ENCODE measurements around the gene LBHD2. TPM values are rescaled to one million over a fixed set of nuclear protein-coding genes. Genes with fewer than 3 reads are reported as not detected.

LBHD2 gene
- total RNA-seq, 1 donor from 2014 or later = not detected

DNA sequence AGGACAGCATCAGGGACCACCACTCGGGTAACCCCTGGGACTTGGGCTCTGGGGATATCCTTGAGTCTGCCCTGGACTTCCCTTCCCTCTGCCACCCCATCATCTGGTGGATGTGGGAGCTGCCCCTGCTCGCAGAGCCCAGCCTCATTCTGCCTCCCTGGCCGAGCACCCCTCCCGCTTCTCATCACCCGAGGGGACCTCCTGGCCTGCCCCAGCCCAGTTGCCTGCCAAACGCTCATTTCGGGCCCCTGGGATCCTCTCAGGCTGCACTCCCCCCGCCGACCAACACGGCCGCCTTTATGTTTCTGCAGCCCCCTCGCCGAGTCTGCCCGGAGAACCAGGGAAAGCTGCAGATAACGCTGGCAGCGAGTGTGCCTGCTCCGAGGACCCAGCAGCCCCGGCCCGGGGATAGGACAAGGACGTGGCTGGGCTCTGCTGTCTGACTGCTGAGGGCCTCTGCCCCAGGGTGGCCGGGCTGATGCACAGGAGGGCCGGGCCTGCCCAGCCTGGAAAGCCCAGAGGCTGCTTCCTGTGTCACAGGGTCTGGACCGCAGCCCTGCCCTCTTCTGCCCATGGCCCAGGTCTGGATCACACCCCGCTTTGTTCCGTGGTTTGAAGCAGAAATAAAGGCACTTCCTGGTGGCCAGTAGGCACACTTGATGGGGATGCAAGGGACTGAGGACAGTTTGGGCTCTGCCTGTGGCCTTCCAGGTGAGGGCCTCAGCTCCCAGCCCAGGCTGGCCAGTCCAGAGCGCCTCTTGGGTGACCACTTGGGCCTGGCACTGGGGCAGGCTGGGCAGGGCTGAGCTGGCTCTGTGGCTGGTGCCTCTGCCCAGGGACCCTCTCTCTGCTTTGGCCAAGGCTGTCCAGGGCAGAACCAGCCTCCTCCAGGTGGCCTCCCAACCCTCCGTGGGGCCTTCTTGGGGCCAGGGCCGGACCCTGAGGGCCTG is 5.7 kb downstream of the LBHD2 start:
- no peak overlapping the region for H3K4me3 Mint-ChIP-seq (ENCODE audit: unreplicated experiment)
- no peak for FAIRE-seq

GRCh38 chr14:103090481-103091020 is 6.5 kb downstream of the LBHD2 start:
- Mint-ChIP-seq H3K36me3 (ENCODE audit: low read depth, unreplicated experiment) (no peaks in the 10 kb centered on the region), H3K27me3 (ENCODE audit: low read depth, unreplicated experiment) (peaks cover 33% of the 10 kb centered on the region), H3K4me3 (ENCODE audit: unreplicated experiment) (peak overlapping the region; percentile 45), H3K9me3 (ENCODE audit: unreplicated experiment) (no peaks in the 10 kb centered on the region), H3K27ac (ENCODE audit: unreplicated experiment) (no peak overlapping the region), H3K4me1 (ENCODE audit: low read depth, unreplicated experiment) (peaks cover 2% of the 10 kb centered on the region)
- H3K27me3 ChIP-seq (ENCODE audit: insufficient read depth, low read length) = peaks cover 16% of the 10 kb centered on the region
- DNase-seq (ENCODE audit: low read depth) = no peak
- no peaks in the 10 kb centered on the region for H3K79me2 ChIP-seq (ENCODE audit: insufficient read depth, low read length)
- no peaks in the 10 kb centered on the region for H4K20me1 ChIP-seq (ENCODE audit: insufficient read depth, low read length)
- no peaks in the 10 kb centered on the region for H3K36me3 ChIP-seq (ENCODE audit: insufficient read depth, low read length)
- no peak for FAIRE-seq
- no peak overlapping the region for H3K9ac ChIP-seq (ENCODE audit: low read length)
- H3K4me2 ChIP-seq (ENCODE audit: low read length) = peak overlapping the region; percentile 77
- H3K4me1 ChIP-seq (ENCODE audit: insufficient read depth, low read length) = peaks cover 6% of the 10 kb centered on the region
- no peaks in the 10 kb centered on the region for H3K9me3 ChIP-seq (ENCODE audit: insufficient read depth, low read depth, low read length)
- H2AFZ ChIP-seq (ENCODE audit: low read depth, low read length) = peak overlapping the region; percentile 69
- TF ChIP-seq EZH2 (IDR thresholded peaks at IDR 0.05; ENCODE audit: insufficient read depth, low read length) (no peak), CTCF (IDR thresholded peaks at IDR 0.05; ENCODE audit: insufficient read depth, low read depth, low read length) (no peak)
- H3K27ac ChIP-seq (ENCODE audit: low read depth, low read length) = no peak overlapping the region
- H3K4me3 ChIP-seq (ENCODE audit: insufficient read depth, low read depth, low read length) = no peak overlapping the region

More for the DNA sequence above, 5.7 kb downstream of the LBHD2 start:
- Histone ChIP-seq H3K27me3 (ENCODE audit: insufficient read depth, low read length) (peaks cover 13% of the 10 kb centered on the region), H3K27ac (ENCODE audit: low read depth, low read length) (no peak overlapping the region), H3K4me2 (ENCODE audit: low read length) (no peak overlapping the region), H3K9me3 (ENCODE audit: insufficient read depth, low read depth, low read length) (no peaks in the 10 kb centered on the region), H3K4me1 (ENCODE audit: insufficient read depth, low read length) (peaks cover 6% of the 10 kb centered on the region), H3K4me3 (ENCODE audit: insufficient read depth, low read depth, low read length) (no peak overlapping the region), H2AFZ (ENCODE audit: low read depth, low read length) (no peak overlapping the region), H4K20me1 (ENCODE audit: insufficient read depth, low read length) (no peaks in the 10 kb centered on the region), H3K79me2 (ENCODE audit: insufficient read depth, low read length) (no peaks in the 10 kb centered on the region), H3K36me3 (ENCODE audit: insufficient read depth, low read length) (no peaks in the 10 kb centered on the region), H3K9ac (ENCODE audit: low read length) (no peak overlapping the region)
- no peaks in the 10 kb centered on the region for H3K36me3 Mint-ChIP-seq (ENCODE audit: low read depth, unreplicated experiment)
- no peaks in the 10 kb centered on the region for H3K4me1 Mint-ChIP-seq (ENCODE audit: low read depth, unreplicated experiment)
- TF ChIP-seq EZH2 (IDR thresholded peaks at IDR 0.05; ENCODE audit: insufficient read depth, low read length) (no peak), CTCF (IDR thresholded peaks at IDR 0.05; ENCODE audit: insufficient read depth, low read depth, low read length) (no peak)
- no peak for DNase-seq (ENCODE audit: low read depth)
- H3K27me3 Mint-ChIP-seq (ENCODE audit: low read depth, unreplicated experiment) = peaks cover 28% of the 10 kb centered on the region
- H3K9me3 Mint-ChIP-seq (ENCODE audit: unreplicated experiment) = no peaks in the 10 kb centered on the region
- H3K27ac Mint-ChIP-seq (ENCODE audit: unreplicated experiment) = no peak overlapping the region

Data from astrocyte (in vitro differentiated cells and primary cell).